Breast epithelium (tissue), 4 donors: ENCODE data around the gene RBM17. TPM values are rescaled to one million over a fixed set of nuclear protein-coding genes. Genes with fewer than 3 reads are reported as not detected.
"Not testable (repeated sequence)": the region's sequence is repeated elsewhere in the genome, so short reads cannot be mapped to it uniquely, and the experiment has no call there.

Source experiments
- DNase-seq, 2 donors: peaks; one replicate each; pipeline ENCODE4 v3.0.0-alpha.2; 2019; ENCODE audit warnings: low spot score in 2 of 2
- H3K27ac ChIP-seq, 2 donors: fragments of 200-600 bp; sonication (generic) in 1 of 2; one replicate each; pipeline ENCODE4 v1.5.1; 2016 to 2019; ENCODE audit warnings: mild to moderate bottlenecking in 1 of 2
- H3K27me3 ChIP-seq, 2 donors: fragments of 200-600 bp; sonication (generic) in 1 of 2; one replicate each; pipeline versions ENCODE4 v1.5.1 to v1.6.0; 2017 to 2019; ENCODE audit warnings: control low read depth in 1 of 2, mild to moderate bottlenecking in 1 of 2
- H3K36me3 ChIP-seq: fragments of 200-600 bp; one replicate; pipeline ENCODE4 v1.5.1; 2019
- H3K4me1 ChIP-seq, 2 donors: fragments of 200-600 bp; sonication (generic); one replicate each; pipeline ENCODE4 v1.5.1; 2016 to 2019; ENCODE audit warnings: control low read depth in 1 of 2
- H3K4me3 ChIP-seq, 3 donors: fragments of 200-600 bp; sonication (generic); 1 replicate in 2 of 3; 2 replicates in 1 of 3; pipeline ENCODE4 v1.5.1; 2016 to 2019; ENCODE audit warnings: mild to moderate bottlenecking in 3 of 3, moderate library complexity in 2 of 3
- H3K9me3 ChIP-seq, 2 donors: fragments of 200-600 bp; sonication (generic) in 1 of 2; one replicate each; pipeline ENCODE4 v1.5.1; 2016 to 2019; ENCODE audit warnings: control low read depth in 1 of 2
- CTCF ChIP-seq, 3 donors: fragments of 450-650 bp; IDR thresholded peaks; one replicate each; pipeline ENCODE4 v1.5.1; 2016 to 2017; ENCODE audit warnings: antibody characterized with exemption in 3 of 3, mild to moderate bottlenecking in 3 of 3, moderate library complexity in 3 of 3
- POLR2A ChIP-seq: fragments of 450-650 bp; IDR thresholded peaks from one replicate; pipeline ENCODE4 v1.6.1; 2016; ENCODE audit warnings: antibody characterized with exemption, mild to moderate bottlenecking, moderate library complexity
- POLR2AphosphoS5 ChIP-seq, 3 donors: sonication (generic); formaldehyde crosslinking; IDR thresholded peaks; one replicate each; pipeline ENCODE4 v1.6.1; 2017; ENCODE audit warnings: antibody characterized with exemption in 3 of 3
- intact Hi-C: fragments of 100-400 bp; cut with DNase I; formaldehyde crosslinking; loops from one replicate; pipeline ENCODE4 v1.15.1; 2023; ENCODE audit warnings: low total_unique reads
- total RNA-seq, 3 donors: library from RNA; depleted of rRNA; stranded (reverse); fragments of >200 nt; gene quantifications; one replicate each; pipeline ENCODE4 v1.1.0, GENCODE V29; 2016

RBM17 gene
- total RNA-seq, 3 donors from 2014 or later: 62.4 to 72.4 (median 68.2) TPM

- intact Hi-C loops: loop anchor here (5.0 kb wide), 1 partner anchor 1333 kb away; no protein-coding TSS in a partner anchor
- Histone ChIP-seq H3K27me3 (no peaks in the 10 kb centered on the region), H3K4me3 (no peak overlapping the region), H3K36me3 (no peaks in the 10 kb centered on the region), H3K9me3 (no peaks in the 10 kb centered on the region), H3K27ac (no peak overlapping the region), H3K4me1 (no peaks in the 10 kb centered on the region)
- TF ChIP-seq POLR2A: no peak
- no peak for TF ChIP-seq POLR2AphosphoS5 (IDR thresholded peaks at IDR 0.05)
- DNase-seq: no peak
These were observed 30.0 kb upstream of the RBM17 start for GRCh38 chr10:6058682-6059475.

GRCh38 chr10:6059506-6059905, 29.3 kb upstream of the RBM17 start:
- Histone ChIP-seq H3K9me3 (no peaks in the 10 kb centered on the region), H3K4me3 (no peak overlapping the region), H3K4me1 (no peaks in the 10 kb centered on the region), H3K27me3 (no peaks in the 10 kb centered on the region), H3K36me3 (no peaks in the 10 kb centered on the region), H3K27ac (no peak overlapping the region)
- no peak for TF ChIP-seq CTCF (IDR thresholded peaks at IDR 0.05)
- TF ChIP-seq POLR2AphosphoS5 (IDR thresholded peaks at IDR 0.05): no peak
- no peak for TF ChIP-seq POLR2A
- DNase-seq: no peak
- intact Hi-C loops: loop anchor here (5.0 kb wide), 1 partner anchor 1333 kb away; no protein-coding TSS in a partner anchor

GRCh38 chr10:6061056-6061455, 27.8 kb upstream of the RBM17 start:
- no peaks in the 10 kb centered on the region for H3K9me3 ChIP-seq
- no peaks in the 10 kb centered on the region for H3K4me1 ChIP-seq
- H3K4me3 ChIP-seq: no peak overlapping the region
- no peaks in the 10 kb centered on the region for H3K36me3 ChIP-seq
- no peaks in the 10 kb centered on the region for H3K27me3 ChIP-seq
- intact Hi-C loops: no loop called here
- no peak for DNase-seq
- H3K27ac ChIP-seq: no peak overlapping the region
- TF ChIP-seq POLR2AphosphoS5 (IDR thresholded peaks at IDR 0.05): no peak
- TF ChIP-seq POLR2A: no peak
- no peak for TF ChIP-seq CTCF (IDR thresholded peaks at IDR 0.05)

GRCh38 chr10:6062101-6062771, 26.6 kb upstream of the RBM17 start, which contains the start of gene IL2RA:
IL2RA (minus strand) TSS chr10:6062367; CDS start chr10:6062151, 216 bp downstream.
- Histone ChIP-seq H3K9me3 (no peaks in the 10 kb centered on the region), H3K27me3 (no peaks in the 10 kb centered on the region), H3K27ac (no peak within 1 kb of the TSS), H3K36me3 (no peaks in the 10 kb centered on the region), H3K4me3 (peak within 1 kb of the TSS in 1 of 3 donors; percentile 20), H3K4me1 (no peaks in the 10 kb centered on the region)
- intact Hi-C loops: no loop called here
- no peak for DNase-seq
- TF ChIP-seq POLR2A (no peak), POLR2AphosphoS5 (IDR thresholded peaks at IDR 0.05) (no peak), CTCF (IDR thresholded peaks at IDR 0.05) (no peak)

GRCh38 chr10:6064119-6064518, 24.7 kb upstream of the RBM17 start:
- Histone ChIP-seq H3K4me1 (no peaks in the 10 kb centered on the region), H3K27me3 (no peaks in the 10 kb centered on the region), H3K27ac (no peak overlapping the region), H3K4me3 (no peak overlapping the region), H3K36me3 (no peaks in the 10 kb centered on the region), H3K9me3 (no peaks in the 10 kb centered on the region)
- DNase-seq: no peak
- intact Hi-C loops: no loop called here
- no peak for TF ChIP-seq CTCF (IDR thresholded peaks at IDR 0.05)
- no peak for TF ChIP-seq POLR2AphosphoS5 (IDR thresholded peaks at IDR 0.05)
- TF ChIP-seq POLR2A: no peak

GRCh38 chr10:6064726-6065125, 24.1 kb upstream of the RBM17 start:
- H3K36me3 ChIP-seq, H3K27me3 ChIP-seq, H3K4me1 ChIP-seq, H3K4me3 ChIP-seq, H3K27ac ChIP-seq, intact Hi-C loops, DNase-seq, H3K9me3 ChIP-seq: not testable (repeated sequence)
